SK-N-SH treated with all-trans-retinoic acid at 6 μM for 48 hours (cell line): Measurements from ENCODE around the gene CSRNP3.

Experiments
- ATAC-seq: fragments of 200-7000 bp; cut with Tn5 transposase; 3 replicates; pipeline ENCODE4 v1.9.1; 2020; ENCODE audit warnings: mild to moderate bottlenecking, moderate library complexity
- ARNTL ChIP-seq: fragments of 450-650 bp; formaldehyde crosslinking; IDR thresholded peaks from 2 replicates; pipeline ENCODE4 v1.5.0; 2020; ENCODE audit warnings: low read depth, mild to moderate bottlenecking, moderate library complexity, borderline replicate concordance
- BACH2 ChIP-seq: fragments of 250-450 bp; sonication (Bioruptor Pico); IDR thresholded peaks from 2 replicates; pipeline ENCODE4 v1.9.0; 2021; ENCODE audit warnings: mild to moderate bottlenecking, borderline replicate concordance
- CREB5 ChIP-seq: fragments of 250-450 bp; sonication (Bioruptor Pico); IDR thresholded peaks from 2 replicates; pipeline ENCODE4 v1.5.1; 2020; ENCODE audit warnings: low read depth, mild to moderate bottlenecking, moderate library complexity
- CSDC2 ChIP-seq: fragments of 250-450 bp; sonication (Bioruptor Pico); IDR thresholded peaks from 2 replicates; pipeline ENCODE4 v1.5.0; 2020; ENCODE audit warnings: mild to moderate bottlenecking, moderate library complexity
- ESRRG ChIP-seq: fragments of 250-450 bp; sonication (Bioruptor Pico); IDR thresholded peaks from 2 replicates; pipeline ENCODE4 v1.6.1; 2021; ENCODE audit warnings: mild to moderate bottlenecking
- GLIS3 ChIP-seq: fragments of 250-450 bp; sonication (Bioruptor Pico); IDR thresholded peaks from 2 replicates; pipeline ENCODE4 v1.5.0; 2020; ENCODE audit warnings: mild to moderate bottlenecking, moderate library complexity
- ISL1 ChIP-seq: fragments of 250-450 bp; sonication (Bioruptor Pico); IDR thresholded peaks from 2 replicates; pipeline ENCODE4 v2.1.2; 2022; ENCODE audit warnings: mild to moderate bottlenecking, moderate library complexity
- OSR1 ChIP-seq: fragments of 250-450 bp; sonication (Bioruptor Pico); IDR thresholded peaks from 2 replicates; pipeline ENCODE4 v1.8.0; 2022; ENCODE audit warnings: moderate library complexity, mild to moderate bottlenecking, inconsistent platforms
- RARB ChIP-seq: fragments of 250-450 bp; sonication (Bioruptor Pico); IDR thresholded peaks from 2 replicates; pipeline ENCODE4 v1.8.0; 2021; ENCODE audit warnings: mild to moderate bottlenecking, moderate library complexity
- SNAI2 ChIP-seq: fragments of 250-450 bp; sonication (Bioruptor Pico); IDR thresholded peaks from 2 replicates; pipeline ENCODE4 v1.5.0; 2020; ENCODE audit warnings: mild to moderate bottlenecking, moderate library complexity
- TCF4 ChIP-seq: fragments of 250-450 bp; sonication (Bioruptor Pico); IDR thresholded peaks from 2 replicates; pipeline ENCODE4 v1.8.0; 2021; ENCODE audit warnings: mild to moderate bottlenecking, moderate library complexity, borderline replicate concordance
- TOX ChIP-seq: fragments of 250-450 bp; sonication (Bioruptor Pico); IDR thresholded peaks from 2 replicates; pipeline ENCODE4 v1.8.0; 2021; ENCODE audit warnings: mild to moderate bottlenecking, moderate library complexity, borderline replicate concordance
- ZC3H10 ChIP-seq: fragments of 250-450 bp; sonication (Bioruptor Pico); IDR thresholded peaks from 2 replicates; pipeline ENCODE4 v1.5.1; 2021; ENCODE audit warnings: mild to moderate bottlenecking, moderate library complexity
- ZFP3 ChIP-seq: fragments of 250-450 bp; sonication (Bioruptor Pico); IDR thresholded peaks from 2 replicates; pipeline ENCODE4 v1.5.0; 2020; ENCODE audit warnings: mild to moderate bottlenecking, moderate library complexity
- ZFP30 ChIP-seq: fragments of 450-650 bp; formaldehyde crosslinking; IDR thresholded peaks from 2 replicates; pipeline ENCODE4 v1.5.0; 2022; ENCODE audit warnings: mild to moderate bottlenecking, moderate library complexity
- ZNF70 ChIP-seq: fragments of 450-650 bp; formaldehyde crosslinking; IDR thresholded peaks from 2 replicates; pipeline ENCODE4 v1.5.0; 2020; ENCODE audit warnings: mild to moderate bottlenecking, moderate library complexity
- ZNF8 ChIP-seq: fragments of 450-650 bp; formaldehyde crosslinking; IDR thresholded peaks from 2 replicates; pipeline ENCODE4 v1.5.0; 2020; ENCODE audit warnings: mild to moderate bottlenecking, moderate library complexity
- TF ChIP-seq, protein P1 (sequence below): fragments of 250-450 bp; sonication (Bioruptor Pico); IDR thresholded peaks from 2 replicates; pipeline ENCODE4 v1.8.0; 2020; ENCODE audit warnings: mild to moderate bottlenecking, moderate library complexity, borderline replicate concordance
- TF ChIP-seq, protein P2 (sequence below): fragments of 250-450 bp; sonication (Bioruptor Pico); IDR thresholded peaks from 2 replicates; pipeline ENCODE4 v1.5.1; 2021; ENCODE audit warnings: mild to moderate bottlenecking, moderate library complexity
- TF ChIP-seq, protein P3 (sequence below): fragments of 250-450 bp; sonication (Bioruptor Pico); IDR thresholded peaks from 2 replicates; pipeline ENCODE4 v1.5.0; 2020; ENCODE audit warnings: mild to moderate bottlenecking, moderate library complexity

CSRNP3 gene

DNA sequence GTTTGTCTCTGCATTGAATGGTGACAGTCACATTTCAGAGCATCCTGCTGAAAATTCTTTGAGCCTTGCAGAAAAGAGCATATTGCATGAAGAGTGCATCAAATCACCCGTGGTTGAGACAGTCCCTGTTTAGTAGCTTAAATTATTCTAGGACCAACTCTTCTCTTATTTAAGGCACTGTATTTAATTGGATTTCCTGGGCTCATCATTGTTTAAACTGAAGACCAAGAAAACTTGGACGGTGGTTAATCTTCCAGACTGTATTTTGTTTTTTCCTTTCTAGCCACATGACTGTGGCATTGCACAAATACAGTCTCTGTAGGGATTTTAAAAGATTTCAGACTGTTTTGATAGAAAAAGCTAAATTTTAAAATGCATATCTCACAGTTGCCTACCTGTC lies 210.1 kb downstream of the CSRNP3 start:
- no peak for ATAC-seq
- TF ChIP-seq ZFP3 (CRISPR knock-in tag), result no peak
- TF ChIP-seq ARNTL (CRISPR knock-in tag), result no peak
- TF ChIP-seq ZNF70 (CRISPR knock-in tag), result no peak
- no peak for TF ChIP-seq CSDC2 (CRISPR knock-in tag)
- TF ChIP-seq OSR1 (CRISPR knock-in tag), result no peak
- TF ChIP-seq, protein P1, sequence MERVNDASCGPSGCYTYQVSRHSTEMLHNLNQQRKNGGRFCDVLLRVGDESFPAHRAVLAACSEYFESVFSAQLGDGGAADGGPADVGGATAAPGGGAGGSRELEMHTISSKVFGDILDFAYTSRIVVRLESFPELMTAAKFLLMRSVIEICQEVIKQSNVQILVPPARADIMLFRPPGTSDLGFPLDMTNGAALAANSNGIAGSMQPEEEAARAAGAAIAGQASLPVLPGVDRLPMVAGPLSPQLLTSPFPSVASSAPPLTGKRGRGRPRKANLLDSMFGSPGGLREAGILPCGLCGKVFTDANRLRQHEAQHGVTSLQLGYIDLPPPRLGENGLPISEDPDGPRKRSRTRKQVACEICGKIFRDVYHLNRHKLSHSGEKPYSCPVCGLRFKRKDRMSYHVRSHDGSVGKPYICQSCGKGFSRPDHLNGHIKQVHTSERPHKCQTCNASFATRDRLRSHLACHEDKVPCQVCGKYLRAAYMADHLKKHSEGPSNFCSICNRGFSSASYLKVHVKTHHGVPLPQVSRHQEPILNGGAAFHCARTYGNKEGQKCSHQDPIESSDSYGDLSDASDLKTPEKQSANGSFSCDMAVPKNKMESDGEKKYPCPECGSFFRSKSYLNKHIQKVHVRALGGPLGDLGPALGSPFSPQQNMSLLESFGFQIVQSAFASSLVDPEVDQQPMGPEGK (CRISPR knock-in tag), result no peak
- no peak for TF ChIP-seq ZFP30 (CRISPR knock-in tag)
- no peak for TF ChIP-seq TOX
- TF ChIP-seq, protein P2, sequence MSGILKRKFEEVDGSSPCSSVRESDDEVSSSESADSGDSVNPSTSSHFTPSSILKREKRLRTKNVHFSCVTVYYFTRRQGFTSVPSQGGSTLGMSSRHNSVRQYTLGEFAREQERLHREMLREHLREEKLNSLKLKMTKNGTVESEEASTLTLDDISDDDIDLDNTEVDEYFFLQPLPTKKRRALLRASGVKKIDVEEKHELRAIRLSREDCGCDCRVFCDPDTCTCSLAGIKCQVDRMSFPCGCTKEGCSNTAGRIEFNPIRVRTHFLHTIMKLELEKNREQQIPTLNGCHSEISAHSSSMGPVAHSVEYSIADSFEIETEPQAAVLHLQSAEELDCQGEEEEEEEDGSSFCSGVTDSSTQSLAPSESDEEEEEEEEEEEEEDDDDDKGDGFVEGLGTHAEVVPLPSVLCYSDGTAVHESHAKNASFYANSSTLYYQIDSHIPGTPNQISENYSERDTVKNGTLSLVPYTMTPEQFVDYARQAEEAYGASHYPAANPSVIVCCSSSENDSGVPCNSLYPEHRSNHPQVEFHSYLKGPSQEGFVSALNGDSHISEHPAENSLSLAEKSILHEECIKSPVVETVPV (CRISPR knock-in tag), result no peak
- no peak for TF ChIP-seq SNAI2
- TF ChIP-seq ISL1 (CRISPR knock-in tag), result no peak
- no peak for TF ChIP-seq ZNF8
- TF ChIP-seq RARB, result no peak
- no peak for TF ChIP-seq TCF4

DNA sequence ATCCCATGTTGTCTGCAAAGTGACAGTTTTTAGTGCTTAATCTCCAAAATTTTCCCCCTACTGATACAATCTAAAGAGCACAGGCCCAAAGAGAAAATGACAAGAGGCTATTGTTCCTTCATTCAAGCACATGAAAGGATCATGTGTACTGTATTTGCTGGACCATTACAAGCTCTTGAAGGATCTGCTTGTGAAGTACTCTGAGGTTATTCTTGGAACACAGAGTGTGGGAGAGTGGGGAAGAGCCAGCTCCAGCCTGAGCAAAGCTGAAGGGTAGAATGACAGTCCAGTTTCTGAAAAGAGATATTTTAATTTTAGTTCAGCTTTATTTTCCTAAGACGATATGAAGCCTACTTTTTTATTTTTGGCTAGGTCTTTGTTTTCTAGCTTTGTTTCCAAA lies 212.3 kb downstream of the CSRNP3 start:
- TF ChIP-seq CSDC2 (CRISPR knock-in tag) (no peak), ZFP3 (CRISPR knock-in tag) (no peak), TOX (no peak), ZNF8 (no peak), ZNF70 (CRISPR knock-in tag) (no peak), BACH2 (CRISPR knock-in tag) (no peak), ISL1 (CRISPR knock-in tag) (no peak), CREB5 (no peak), ZFP30 (CRISPR knock-in tag) (no peak), ARNTL (CRISPR knock-in tag) (no peak), SNAI2 (no peak), OSR1 (CRISPR knock-in tag) (no peak), GLIS3 (CRISPR knock-in tag) (no peak)
- TF ChIP-seq, protein P1 (CRISPR knock-in tag), result no peak
- TF ChIP-seq, protein P3, sequence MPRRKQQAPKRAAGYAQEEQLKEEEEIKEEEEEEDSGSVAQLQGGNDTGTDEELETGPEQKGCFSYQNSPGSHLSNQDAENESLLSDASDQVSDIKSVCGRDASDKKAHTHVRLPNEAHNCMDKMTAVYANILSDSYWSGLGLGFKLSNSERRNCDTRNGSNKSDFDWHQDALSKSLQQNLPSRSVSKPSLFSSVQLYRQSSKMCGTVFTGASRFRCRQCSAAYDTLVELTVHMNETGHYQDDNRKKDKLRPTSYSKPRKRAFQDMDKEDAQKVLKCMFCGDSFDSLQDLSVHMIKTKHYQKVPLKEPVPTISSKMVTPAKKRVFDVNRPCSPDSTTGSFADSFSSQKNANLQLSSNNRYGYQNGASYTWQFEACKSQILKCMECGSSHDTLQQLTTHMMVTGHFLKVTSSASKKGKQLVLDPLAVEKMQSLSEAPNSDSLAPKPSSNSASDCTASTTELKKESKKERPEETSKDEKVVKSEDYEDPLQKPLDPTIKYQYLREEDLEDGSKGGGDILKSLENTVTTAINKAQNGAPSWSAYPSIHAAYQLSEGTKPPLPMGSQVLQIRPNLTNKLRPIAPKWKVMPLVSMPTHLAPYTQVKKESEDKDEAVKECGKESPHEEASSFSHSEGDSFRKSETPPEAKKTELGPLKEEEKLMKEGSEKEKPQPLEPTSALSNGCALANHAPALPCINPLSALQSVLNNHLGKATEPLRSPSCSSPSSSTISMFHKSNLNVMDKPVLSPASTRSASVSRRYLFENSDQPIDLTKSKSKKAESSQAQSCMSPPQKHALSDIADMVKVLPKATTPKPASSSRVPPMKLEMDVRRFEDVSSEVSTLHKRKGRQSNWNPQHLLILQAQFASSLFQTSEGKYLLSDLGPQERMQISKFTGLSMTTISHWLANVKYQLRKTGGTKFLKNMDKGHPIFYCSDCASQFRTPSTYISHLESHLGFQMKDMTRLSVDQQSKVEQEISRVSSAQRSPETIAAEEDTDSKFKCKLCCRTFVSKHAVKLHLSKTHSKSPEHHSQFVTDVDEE (CRISPR knock-in tag), result no peak
- TF ChIP-seq, protein P2 (CRISPR knock-in tag), result no peak
- ATAC-seq, result no peak

DNA sequence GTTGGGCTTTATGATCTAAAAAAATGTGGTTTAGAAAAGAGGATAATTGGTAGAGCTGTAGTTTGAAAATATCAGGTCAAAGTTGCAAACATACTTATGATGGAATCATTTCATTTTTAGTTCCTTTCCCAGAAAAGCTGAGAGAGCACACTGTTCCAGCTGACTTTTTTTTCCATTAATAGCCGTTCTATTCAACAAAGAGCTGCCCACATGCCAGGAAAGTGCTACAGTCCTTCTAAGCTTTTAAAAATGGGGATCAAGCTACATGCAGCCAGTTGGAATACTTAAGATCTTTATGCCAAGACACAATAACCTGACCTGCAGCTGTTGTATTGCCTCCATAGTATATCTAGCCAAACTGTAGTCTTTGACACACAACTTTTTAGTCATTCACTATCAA lies 213.0 kb downstream of the CSRNP3 start:
- ATAC-seq, result no peak
- TF ChIP-seq ESRRG (CRISPR knock-in tag), result no peak
- TF ChIP-seq ZNF70 (CRISPR knock-in tag), result no peak
- TF ChIP-seq, protein P3 (CRISPR knock-in tag), result no peak
- no peak for TF ChIP-seq TOX
- TF ChIP-seq ZC3H10 (CRISPR knock-in tag), result no peak
- no peak for TF ChIP-seq SNAI2
- TF ChIP-seq, protein P1 (CRISPR knock-in tag), result no peak
- no peak for TF ChIP-seq CSDC2 (CRISPR knock-in tag)
- TF ChIP-seq OSR1 (CRISPR knock-in tag), result no peak
- no peak for TF ChIP-seq ZFP3 (CRISPR knock-in tag)
